SK-MEL-5 (cell line): ENCODE data around the gene JMJD8. TPM values are rescaled to one million over a fixed set of nuclear protein-coding genes. Genes with fewer than 3 reads are reported as not detected.
A peak's percentile ranks its signal among the peaks of the same experiment; 100 is the strongest.

ENCODE experiments used
- DNase-seq: peaks from one replicate; pipeline ENCODE4 v3.0.0-alpha.2; 2016; ENCODE audit warnings: low read depth, low spot score
- in situ Hi-C: cut with HindIII; loops from 2 replicates; pipeline ENCODE4 v1.10.0; 2016; ENCODE audit warnings: low sequenced_read_pairs, high pct_unique_total_duplicates, low pct_unique_long_range_greater_than_20kb
- polyA plus RNA-seq, 2 experiments: library from polyadenylated mRNA; depleted of rRNA; stranded (reverse); fragments of >200 nt; gene quantifications; 2 replicates each; pipeline ENCODE4 v1.2.3, GENCODE V29; 2015
- total RNA-seq: library from RNA; depleted of rRNA; stranded (reverse); fragments of >200 nt; shearing (Covaris generic); gene quantifications from 2 replicates; pipeline ENCODE4 v1.2.3, GENCODE V29; 2014; rRNA removed

JMJD8 gene
- 44.7 and 52.0 TPM in 2 replicates for total RNA-seq
- 88.8 and 93.2 TPM in 2 replicates for polyA plus RNA-seq (2015; cell fraction: cytosol; rRNA removed)
- polyA plus RNA-seq (2015; cell fraction: nucleus; rRNA removed) = 59.8 and 98.5 TPM in 2 replicates

GRCh38 chr16:684071-684794, at the start of gene JMJD8:
JMJD8 (minus strand) TSS chr16:684334; CDS start chr16:684319, 15 bp downstream.
- in situ Hi-C loops = no loop called here
- DNase-seq = peak; percentile 93

GRCh38 chr16:733382-734207, 49.5 kb upstream of the JMJD8 start:
- DNase-seq = peak; percentile 49
- in situ Hi-C loops = no loop called here

GRCh38 chr16:732936-733335, 48.8 kb upstream of the JMJD8 start:
- no peak for DNase-seq
- in situ Hi-C loops = no loop called here

GRCh38 chr16:732332-732731, 48.2 kb upstream of the JMJD8 start:
- no peak for DNase-seq
- in situ Hi-C loops = no loop called here

- no peak for DNase-seq
- in situ Hi-C loops = no loop called here
Observed at GRCh38 chr16:730666-731509, 46.8 kb upstream of the JMJD8 start.

GRCh38 chr16:729768-730665, 45.9 kb upstream of the JMJD8 start:
- in situ Hi-C loops = no loop called here
- no peak for DNase-seq

GRCh38 chr16:728890-729744, 45.0 kb upstream of the JMJD8 start:
- DNase-seq = no peak
- in situ Hi-C loops = no loop called here

GRCh38 chr16:728131-728889, 44.2 kb upstream of the JMJD8 start:
- peak; percentile 91 for DNase-seq
- in situ Hi-C loops = no loop called here

- DNase-seq = no peak
- in situ Hi-C loops = no loop called here
Observed at GRCh38 chr16:727291-727977, 43.3 kb upstream of the JMJD8 start.

GRCh38 chr16:726438-727290, 42.5 kb upstream of the JMJD8 start, which contains the start of the genes CCDC78 and HAGHL:
CCDC78 (minus strand) TSS chr16:726443; CDS start chr16:726367, 76 bp downstream.
HAGHL (plus strand) TSS chr16:727106; CDS start chr16:727510, 404 bp downstream.
- peak; percentile 68 for DNase-seq
- in situ Hi-C loops = no loop called here

GRCh38 chr16:726188-726437, 42.0 kb upstream of the JMJD8 start:
- in situ Hi-C loops = no loop called here
- no peak for DNase-seq

- in situ Hi-C loops = no loop called here
- no peak for DNase-seq
Observed at GRCh38 chr16:725463-726187, 41.5 kb upstream of the JMJD8 start.

GRCh38 chr16:725041-725376, 40.9 kb upstream of the JMJD8 start:
- no peak for DNase-seq
- in situ Hi-C loops = no loop called here
